Breast epithelium (tissue), 3 donors: ENCODE data around the gene FUBP3.

Source experiments
- POLR2A ChIP-seq: fragments of 450-650 bp; IDR thresholded peaks from one replicate; pipeline ENCODE4 v1.6.1; 2016; ENCODE audit warnings: antibody characterized with exemption, mild to moderate bottlenecking, moderate library complexity
- POLR2AphosphoS5 ChIP-seq, 3 donors: sonication (generic); formaldehyde crosslinking; IDR thresholded peaks; one replicate each; pipeline ENCODE4 v1.6.1; 2017; ENCODE audit warnings: antibody characterized with exemption in 3 of 3
- TF ChIP-seq, protein P1 (sequence below), 3 donors: fragments of 450-650 bp; IDR thresholded peaks; one replicate each; pipeline ENCODE4 v1.5.1; 2016 to 2017; ENCODE audit warnings: antibody characterized with exemption in 3 of 3, mild to moderate bottlenecking in 3 of 3, moderate library complexity in 3 of 3

DNA sequence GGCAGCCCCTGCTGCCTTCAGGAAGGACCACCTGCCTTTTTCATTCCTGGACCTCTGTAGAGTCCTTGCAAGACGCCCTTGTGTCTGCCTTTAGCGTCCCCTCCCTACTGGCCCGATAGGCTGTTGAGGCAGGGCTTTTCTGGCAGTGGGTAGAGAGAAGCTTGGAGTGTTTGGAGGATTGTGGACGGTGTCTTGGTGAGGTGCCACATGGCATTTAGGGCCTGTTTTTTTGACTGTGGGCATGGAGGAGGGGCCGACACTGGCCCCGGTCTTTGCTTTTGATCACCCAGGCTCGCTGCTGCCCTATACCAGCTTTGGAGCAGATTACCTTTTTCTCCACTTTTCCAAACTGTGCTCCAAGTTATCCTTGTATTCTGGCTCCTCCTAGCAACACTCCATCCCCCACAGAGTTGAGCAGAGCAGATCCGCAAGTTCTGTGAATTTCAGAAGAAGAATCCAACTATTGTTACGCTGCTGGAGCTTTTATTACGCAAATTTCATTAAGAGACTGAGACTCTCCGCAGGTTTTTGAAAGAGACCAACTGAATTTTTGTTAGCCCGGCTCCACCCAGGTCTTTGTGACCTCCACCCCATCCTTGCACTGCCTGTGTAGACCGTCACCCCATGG, 50.2 kb downstream of the FUBP3 start:
- TF ChIP-seq, protein P1, sequence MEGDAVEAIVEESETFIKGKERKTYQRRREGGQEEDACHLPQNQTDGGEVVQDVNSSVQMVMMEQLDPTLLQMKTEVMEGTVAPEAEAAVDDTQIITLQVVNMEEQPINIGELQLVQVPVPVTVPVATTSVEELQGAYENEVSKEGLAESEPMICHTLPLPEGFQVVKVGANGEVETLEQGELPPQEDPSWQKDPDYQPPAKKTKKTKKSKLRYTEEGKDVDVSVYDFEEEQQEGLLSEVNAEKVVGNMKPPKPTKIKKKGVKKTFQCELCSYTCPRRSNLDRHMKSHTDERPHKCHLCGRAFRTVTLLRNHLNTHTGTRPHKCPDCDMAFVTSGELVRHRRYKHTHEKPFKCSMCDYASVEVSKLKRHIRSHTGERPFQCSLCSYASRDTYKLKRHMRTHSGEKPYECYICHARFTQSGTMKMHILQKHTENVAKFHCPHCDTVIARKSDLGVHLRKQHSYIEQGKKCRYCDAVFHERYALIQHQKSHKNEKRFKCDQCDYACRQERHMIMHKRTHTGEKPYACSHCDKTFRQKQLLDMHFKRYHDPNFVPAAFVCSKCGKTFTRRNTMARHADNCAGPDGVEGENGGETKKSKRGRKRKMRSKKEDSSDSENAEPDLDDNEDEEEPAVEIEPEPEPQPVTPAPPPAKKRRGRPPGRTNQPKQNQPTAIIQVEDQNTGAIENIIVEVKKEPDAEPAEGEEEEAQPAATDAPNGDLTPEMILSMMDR (IDR thresholded peaks at IDR 0.05), result no peak
- TF ChIP-seq POLR2AphosphoS5 (IDR thresholded peaks at IDR 0.05) (no peak), POLR2A (no peak)
